GM18505 (cell line): ENCODE results near the gene GSN.

Source experiments
- ATAC-seq: cut with Tn5 transposase; IDR thresholded peaks from one replicate; pipeline ENCODE4 v1.9.1; 2021; ENCODE audit not compliant: unreplicated experiment
- POLR2A ChIP-seq: IDR thresholded peaks from 4 replicates; pipeline ENCODE4 v1.6.1; 2011; ENCODE audit warnings: borderline replicate concordance; ENCODE audit not compliant: insufficient read depth, insufficient read length; ENCODE audit errors: extremely low read depth

Gene GSN

DNA sequence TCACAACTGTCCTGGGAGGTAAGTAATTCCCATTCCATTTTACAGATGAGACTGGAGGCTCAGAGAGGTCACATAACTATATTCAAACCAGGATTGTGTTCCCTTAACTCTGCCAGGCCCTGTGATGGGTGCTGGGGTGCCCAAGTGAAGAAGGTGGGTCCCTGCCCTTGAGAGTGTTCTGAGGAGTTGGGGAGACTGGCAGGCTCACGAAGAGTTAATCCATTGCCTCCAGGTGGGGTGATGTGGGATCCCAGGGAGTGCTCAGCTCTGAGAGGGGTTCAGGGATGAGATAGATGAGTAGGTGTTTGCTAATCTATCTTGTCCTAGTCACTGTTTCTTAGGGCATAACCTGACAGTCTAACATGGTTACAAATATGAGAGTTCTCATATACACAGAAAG is 36.7 kb downstream of the GSN start:
- no peak for ATAC-seq
- no peak for TF ChIP-seq POLR2A

DNA sequence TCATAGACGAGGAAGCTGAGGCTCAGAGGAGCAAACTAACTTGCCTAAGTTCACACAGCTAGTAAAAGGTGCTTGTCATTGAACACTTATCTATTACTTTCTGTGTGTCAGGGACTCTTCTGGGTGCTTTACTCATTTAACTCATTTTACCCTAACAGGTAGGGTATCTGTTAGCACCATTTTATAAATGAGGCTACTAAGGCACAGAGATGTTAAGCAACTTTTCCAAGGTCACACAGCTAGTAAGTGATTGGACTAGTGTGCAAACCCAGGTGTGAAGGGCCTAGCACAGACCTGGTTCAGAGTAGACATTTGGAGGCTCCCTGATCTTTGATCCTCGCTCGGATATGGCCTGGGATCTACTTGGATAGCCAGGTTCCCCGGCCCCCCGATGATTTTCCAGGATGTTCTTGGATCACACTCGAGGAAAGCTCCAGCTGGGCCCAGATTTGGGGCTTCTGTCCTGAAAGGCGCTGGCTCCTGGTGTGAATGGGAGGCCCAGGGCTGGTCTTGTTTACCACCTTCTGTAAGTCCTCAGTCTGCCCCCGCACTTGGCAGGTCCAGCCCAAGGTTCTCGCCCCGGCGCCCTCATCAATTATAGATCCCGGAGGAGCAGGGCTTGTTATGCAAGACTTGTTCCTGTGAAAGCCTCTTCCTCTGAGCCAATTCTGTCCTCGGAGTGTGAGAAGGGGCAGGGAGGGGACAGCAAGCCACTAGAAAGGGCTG is 37.5 kb downstream of the GSN start:
- no peak for TF ChIP-seq POLR2A
- ATAC-seq: no peak

DNA sequence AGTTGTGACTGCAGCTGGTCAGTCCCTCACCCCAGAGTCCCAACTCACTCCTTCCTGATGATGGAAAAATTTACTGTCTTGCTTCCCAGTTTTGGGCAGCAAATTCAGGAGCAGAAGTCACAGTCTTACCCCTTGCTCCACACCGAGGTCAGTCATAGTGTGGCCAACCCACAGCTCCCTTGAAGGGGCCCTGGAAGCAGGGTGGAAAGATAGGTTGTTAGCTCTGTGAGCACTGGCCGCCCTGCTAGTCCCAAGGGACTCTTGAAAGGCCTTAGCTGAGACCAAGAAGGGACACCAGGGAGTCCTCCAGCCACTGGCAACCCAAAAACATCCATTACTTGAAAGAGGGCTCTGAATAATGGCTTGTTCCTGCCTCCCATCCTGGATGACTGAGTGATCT is 40.0 kb downstream of the GSN start:
- TF ChIP-seq POLR2A: no peak
- ATAC-seq: no peak

- no peak for TF ChIP-seq POLR2A
- ATAC-seq: no peak
Measured at GRCh38 chr9:121308765-121309164, 40.8 kb downstream of the GSN start.

DNA sequence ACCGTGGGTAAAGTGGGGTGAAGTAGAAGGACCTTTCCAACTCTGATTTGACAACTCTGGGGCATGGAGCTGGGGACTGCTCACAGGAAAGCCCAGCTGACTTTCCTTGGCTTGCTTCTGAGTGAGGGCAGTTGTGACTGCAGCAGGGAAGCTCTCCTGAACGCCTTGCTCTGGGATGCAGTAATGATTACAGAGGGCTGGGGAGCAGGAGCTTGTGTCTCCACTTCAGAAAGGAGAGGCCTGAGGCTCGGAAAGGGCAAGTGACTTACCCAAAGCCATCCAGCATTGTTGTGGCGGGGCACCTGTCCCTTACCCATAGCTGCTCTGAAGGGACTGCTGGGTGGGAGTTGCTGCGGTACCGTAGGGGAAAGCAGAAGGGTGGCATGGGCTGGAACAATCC is 41.2 kb downstream of the GSN start:
- no peak for TF ChIP-seq POLR2A
- ATAC-seq: no peak

GRCh38 chr9:121309833-121310425 is 42.0 kb downstream of the GSN start:
- no peak for ATAC-seq
- TF ChIP-seq POLR2A: no peak

DNA sequence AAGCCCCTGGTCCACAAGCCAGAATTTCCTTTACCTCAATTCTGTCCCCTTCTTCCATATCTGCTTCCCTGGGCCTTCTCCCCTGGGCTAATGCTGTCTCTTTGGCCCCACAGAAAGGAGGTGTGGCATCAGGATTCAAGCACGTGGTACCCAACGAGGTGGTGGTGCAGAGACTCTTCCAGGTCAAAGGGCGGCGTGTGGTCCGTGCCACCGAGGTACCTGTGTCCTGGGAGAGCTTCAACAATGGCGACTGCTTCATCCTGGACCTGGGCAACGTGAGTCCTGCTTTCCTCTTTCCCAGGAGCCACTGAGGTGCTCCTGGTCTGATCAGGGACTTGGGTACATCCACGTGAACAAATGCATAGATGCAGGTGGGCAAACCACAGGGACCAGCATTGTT is 42.6 kb downstream of the GSN start:
- ATAC-seq: no peak
- no peak for TF ChIP-seq POLR2A

DNA sequence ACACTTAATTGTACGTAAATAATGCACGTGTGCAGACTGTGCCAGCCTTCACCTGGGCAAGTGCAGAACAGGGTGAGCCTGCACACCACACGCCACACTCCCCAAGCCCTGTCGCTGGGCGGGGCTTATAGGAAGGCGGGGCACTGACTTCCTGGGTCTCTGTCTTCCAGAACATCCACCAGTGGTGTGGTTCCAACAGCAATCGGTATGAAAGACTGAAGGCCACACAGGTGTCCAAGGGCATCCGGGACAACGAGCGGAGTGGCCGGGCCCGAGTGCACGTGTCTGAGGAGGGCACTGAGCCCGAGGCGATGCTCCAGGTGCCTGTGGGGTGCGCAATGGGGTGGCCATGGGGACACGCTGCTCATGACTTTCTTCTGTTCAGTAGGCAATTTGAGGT is 44.2 kb downstream of the GSN start:
- no peak for TF ChIP-seq POLR2A
- ATAC-seq: no peak

GRCh38 chr9:121313458-121314152 is 45.6 kb downstream of the GSN start:
- no peak for ATAC-seq
- TF ChIP-seq POLR2A: no peak

GRCh38 chr9:121316378-121316777 is 48.4 kb downstream of the GSN start:
- TF ChIP-seq POLR2A: no peak
- no peak for ATAC-seq

DNA sequence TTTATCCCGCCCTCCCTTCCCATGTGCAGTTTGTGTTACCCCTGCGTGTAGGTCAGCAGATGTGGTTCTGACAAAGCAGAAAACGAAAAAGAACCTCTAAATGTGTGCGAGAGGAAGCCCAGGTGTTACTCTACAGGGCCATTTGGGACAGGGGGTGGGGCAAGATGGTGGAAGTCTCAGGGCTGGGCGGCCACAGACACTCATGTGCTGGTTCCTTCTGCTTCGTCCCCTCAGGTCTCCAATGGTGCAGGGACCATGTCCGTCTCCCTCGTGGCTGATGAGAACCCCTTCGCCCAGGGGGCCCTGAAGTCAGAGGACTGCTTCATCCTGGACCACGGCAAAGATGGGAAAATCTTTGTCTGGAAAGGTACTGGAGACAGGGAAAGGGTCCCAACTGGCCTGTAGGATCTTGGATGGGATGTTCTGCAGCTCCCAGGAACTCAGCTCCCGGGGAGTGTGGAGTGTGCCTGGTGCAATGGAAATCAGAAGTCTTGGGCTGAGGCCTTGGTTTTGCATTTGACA is 49.0 kb downstream of the GSN start:
- TF ChIP-seq POLR2A: no peak
- ATAC-seq: no peak

DNA sequence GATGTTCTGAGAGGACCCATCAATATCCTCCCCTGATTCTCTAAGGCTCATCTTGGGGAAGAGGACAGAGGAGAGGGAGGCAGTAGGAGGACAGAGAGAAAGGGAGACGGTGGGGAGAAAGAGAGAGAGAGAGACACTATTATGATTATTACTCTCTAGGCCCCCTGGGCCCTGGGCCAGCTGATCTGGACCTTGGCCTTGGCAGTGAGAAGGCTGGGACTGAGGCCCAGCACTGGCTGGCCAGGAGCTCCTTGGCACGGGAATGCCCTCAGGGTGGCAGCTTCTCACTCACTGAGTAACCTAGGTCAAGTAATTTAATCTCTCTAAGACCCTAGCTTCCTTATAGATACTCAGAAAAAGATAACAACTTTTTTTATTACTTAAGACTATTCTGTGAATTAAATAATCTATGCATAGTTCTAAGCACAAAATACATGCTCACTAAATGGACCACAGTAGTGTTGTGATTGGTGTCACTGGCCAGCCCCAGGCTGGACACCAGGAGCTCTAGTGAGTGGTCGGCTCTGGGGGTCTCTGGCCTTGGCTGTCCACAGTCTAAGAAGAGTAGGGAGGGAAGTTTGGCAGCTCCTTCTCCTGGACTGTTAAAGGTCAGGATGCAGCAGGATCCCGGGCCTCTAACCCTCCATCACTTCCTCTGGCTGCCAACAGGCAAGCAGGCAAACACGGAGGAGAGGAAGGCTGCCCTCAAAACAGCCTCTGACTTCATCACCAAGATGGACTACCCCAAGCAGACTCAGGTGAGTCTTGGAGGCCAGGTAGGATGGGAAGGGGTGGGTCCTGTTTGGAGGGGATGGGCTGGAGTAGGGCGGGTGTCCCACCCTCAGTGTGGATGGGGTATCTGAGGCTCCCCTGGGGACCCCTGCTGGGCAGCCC is 50.0 kb downstream of the GSN start:
- no peak for TF ChIP-seq POLR2A
- ATAC-seq: no peak
